Measurements from ENCODE around the gene TECPR1.

DNA sequence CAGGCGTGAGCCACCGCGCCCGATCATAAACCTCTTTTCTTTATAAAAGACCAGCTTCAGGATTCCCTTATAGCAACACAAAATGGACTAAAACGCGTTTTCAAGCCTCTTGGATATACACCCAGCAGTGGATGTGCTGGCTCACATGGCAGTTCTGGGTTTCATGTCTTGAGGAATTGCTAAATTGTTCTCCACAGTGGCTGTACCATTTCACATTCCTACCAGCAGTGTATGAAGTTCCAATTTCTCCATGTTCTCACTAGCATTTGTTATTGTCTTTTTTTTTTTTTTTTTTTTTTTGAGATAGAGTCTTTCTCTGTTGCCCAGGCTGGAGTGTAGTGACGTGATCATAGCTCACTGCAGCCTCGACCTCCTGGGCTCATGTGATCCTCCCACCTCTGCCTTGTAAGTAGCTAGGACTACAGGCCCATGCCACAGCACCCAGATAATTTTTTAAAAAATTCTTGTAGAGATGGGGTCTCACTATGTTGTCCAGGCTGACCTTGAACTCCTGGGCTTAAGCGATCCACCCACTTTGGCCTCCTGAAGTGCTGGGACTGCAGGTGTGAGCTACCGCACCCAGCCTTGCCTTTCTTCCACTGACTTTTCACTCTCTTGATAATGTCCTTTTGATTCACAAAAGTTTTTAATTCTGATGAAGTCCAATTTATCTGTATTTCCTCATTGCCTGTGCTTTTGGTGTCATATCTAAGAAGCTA is 17.4 kb downstream of the TECPR1 start:
- no peak for TF ChIP-seq POLR2AphosphoS5 (IDR thresholded peaks at IDR 0.05; ENCODE audit: low read depth, low read length)
- no peak for TF ChIP-seq TAF1 (IDR thresholded peaks at IDR 0.05; ENCODE audit: borderline replicate concordance, insufficient read depth, low read length)
- no peak for TF ChIP-seq SIN3A (IDR thresholded peaks at IDR 0.05; ENCODE audit: borderline replicate concordance, insufficient read depth, low read length)

All from PFSK-1 (cell line).